ENCODE results near the gene GINS2.

GINS2 gene

DNA sequence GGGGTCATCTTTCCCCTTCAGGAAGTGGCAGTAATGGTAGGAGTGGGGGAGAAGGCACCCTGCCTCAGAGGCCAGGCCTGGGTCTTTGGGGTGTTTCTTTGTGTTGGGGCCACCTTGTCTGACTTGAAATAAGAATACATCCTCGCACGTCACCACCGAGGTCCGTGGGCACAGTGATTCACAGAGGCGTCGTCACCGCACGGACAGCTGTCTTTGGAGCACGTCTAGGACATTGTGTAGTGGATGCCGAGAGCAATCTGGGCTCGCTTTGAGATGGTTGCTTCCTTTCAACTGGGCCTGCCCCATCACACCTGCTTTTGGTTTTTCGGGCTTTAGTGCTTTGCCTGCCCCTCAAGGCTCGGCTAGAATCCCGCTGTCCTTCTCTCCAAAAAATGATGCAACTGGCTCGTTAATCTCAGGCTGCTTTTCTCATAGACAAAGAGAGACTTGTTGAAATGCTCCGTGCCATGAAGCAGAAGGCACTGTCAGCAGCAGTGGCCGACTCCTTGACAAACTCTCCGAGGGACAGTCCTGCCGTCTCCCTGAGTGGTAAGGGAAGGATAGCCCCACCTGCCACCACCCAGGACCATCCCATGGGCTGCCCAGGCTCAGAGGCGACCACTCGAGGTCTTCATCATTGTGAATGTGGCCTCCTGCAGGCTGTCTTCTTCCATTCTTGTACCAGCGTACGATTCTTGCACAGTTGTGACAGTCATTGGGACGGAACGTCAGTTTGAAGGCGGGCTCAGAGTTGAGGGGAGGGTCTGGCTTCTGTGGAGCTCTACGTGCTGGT lies 24.0 kb downstream of the GINS2 start:
- DNase-seq = no peak

DNA sequence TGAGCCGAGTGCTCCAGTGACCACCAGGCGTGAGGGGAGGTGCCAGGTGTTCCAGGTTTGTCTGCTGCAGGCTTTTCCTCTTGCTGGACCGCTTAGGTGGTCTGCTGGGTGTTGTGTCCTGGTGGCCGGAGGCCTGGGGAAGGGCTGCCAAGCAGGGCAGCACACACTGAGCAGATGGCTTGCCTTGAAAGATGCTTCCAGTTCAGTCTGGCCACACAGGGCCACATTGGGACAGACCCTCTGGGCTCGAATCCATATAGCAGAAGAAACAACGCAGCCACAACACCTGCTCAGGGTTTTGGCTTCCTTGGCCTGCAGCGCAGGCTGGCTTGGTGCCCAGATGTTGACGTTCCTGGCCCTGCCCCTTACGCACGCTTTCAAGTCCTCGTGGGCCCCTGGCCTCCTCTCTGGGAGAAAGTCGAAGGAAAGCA lies 24.8 kb downstream of the GINS2 start:
- no peak for DNase-seq

DNA sequence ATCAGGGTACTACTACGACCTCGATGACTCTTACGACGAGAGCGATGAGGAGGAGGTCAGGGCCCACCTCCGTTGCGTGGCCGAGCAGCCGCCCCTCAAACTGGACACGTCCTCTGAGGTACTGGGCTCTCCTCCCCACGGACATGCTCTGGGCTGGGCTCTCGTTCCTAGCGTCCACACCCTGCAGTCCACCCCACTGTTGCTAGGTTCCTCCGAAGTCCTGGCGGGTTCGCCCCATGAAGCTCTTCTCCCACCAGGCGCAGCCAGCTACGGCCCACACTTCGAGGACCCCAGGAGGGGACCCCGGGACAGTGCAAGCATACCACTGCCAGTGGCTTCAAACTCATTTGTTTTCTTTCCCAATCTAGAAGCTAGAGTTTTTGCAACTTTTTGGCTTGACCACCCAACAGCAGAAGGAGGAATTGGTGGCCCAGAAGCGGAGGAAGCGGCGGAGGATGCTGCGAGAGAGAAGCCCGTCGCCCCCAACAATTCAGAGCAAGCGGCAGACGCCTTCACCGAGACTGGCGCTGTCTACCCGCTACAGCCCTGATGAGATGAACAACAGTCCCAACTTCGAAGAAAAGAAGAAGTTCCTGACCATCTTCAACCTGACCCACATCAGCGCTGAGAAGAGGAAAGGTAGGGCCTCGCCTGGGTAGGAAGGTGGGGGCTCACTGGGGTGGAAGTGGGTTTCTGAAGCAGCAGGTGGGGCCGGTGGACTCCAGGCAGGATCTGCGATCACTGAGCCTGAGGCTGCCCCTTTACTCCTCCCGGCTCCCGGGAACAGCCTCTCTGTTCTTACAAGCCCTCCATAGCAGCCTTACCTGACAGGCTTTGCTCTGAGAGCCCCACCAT lies 25.6 kb downstream of the GINS2 start:
- no peak for DNase-seq

DNA sequence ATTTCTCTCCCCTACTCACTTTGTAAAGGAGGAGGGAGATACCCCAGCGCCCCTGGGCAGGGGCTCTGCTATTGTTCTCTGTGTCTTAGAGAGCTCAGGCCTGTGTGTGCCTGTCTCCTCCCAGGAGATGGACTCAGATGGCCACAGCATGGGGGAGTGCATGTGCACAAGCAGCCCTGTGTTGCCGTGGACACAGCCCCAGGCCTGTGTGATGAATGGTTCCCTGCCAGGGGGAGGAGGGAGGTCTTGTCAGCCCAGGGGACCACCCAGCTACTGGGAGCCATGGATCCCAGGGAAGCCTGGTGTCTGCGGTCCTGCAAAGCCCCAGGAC lies 26.3 kb downstream of the GINS2 start:
- no peak for DNase-seq

DNA sequence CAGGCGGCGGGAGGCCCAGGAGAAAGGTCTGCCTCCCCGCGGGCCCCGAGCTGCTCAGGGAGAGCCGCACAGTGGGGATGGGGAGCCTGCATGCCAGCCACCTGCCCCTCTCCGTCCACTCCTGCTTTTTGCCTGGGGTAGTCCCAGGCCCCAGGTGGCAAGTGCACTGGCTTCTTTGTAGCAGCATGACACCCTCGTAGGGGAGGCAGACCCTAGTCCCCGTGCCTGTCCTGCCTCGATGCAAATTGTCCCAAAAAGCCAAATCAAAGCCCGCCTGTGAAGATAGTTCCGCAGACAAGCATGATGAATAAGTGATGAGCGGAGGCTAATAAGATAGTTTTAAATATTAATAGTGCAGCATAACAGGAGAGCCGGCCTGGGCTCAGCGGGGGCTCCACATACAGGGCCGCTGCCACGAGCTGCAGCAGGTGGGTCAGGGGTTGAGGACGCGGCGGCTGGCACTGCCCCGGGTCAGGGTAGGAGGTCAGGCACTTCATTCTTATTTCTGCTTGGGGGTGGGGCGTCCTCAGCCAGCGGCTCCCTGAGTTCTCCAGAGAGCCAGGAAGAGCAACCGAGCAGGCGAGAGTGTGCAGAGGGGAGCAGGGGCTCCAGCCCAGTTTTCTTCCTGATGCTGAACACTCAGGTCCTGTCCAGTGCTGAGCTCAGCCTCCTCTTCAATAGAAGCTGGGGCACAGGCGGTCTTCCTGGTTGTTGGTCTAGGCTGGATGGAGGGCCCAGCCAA lies 26.8 kb downstream of the GINS2 start:
- no peak for DNase-seq

DNA sequence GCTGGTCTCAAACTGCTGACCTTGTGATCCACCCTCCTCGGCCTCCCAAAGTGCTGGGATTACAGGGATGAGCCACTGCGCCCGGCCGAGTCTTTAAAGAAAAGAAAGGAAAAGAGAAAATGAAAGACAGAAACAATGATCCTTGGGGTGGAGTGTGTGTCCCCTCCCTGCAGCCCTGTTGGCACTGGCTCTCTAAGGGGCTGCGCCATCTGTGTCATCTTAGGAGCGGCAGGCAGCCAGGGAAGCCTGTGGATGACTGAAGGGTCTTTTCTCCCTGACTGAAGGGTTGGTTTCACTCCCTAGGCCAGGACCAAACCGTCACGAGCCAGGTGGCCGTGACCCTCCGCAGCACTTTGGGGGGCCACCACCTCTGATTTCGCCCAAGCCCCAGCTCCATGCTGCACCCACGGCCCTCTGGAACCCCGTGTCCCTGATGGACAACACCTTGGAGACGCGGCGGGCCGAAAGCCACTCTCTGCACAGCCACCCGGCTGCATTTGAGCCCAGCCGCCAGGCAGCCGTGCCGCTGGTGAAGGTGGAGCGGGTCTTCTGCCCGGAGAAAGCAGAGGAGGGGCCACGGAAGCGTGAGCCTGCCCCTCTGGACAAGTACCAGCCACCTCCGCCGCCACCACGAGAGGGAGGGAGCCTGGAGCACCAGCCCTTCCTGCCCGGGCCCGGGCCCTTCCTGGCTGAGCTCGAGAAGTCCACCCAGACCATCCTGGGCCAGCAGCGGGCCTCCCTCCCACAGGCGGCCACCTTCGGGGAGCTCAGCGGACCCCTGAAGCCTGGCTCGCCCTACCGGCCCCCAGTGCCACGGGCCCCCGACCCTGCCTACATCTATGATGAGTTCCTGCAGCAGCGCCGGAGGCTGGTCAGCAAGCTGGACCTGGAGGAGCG lies 27.7 kb downstream of the GINS2 start:
- no peak for DNase-seq

DNA sequence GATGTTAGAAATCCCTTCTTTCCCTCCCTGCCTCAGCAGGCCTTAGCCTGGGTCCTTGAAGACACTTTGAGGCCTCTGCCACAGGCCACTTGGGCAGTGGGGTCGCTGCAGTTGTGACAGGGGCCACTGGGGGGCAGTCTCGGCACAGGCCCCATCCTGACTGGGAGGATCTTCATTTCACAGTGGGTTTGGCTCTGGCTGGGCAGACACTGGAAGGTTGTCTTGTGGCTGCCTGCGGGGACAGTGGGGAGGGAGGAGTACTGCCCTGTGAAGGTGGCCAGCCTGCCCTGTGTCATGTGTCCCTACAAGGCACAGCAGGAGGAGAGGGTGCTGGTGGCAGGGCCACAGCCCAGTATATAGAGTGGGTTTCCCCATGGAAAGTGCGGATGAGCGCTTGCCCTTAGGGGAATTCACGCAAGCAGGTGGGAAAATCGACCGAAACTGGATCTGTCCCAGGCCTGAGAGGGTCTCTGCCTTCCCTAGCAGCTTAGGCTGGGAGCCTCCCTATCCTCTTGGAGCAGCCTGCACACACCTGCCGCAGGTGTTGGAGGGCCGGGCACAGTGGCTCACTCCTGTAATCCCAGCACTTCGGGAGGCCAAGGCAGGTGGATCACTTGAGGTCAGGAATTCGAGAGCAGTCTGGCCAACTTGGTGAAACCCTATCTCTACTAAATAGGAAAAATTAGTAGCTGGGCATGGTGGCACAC lies 28.8 kb downstream of the GINS2 start:
- DNase-seq = peak in 1 of 2 experiments; percentile 36

GRCh38 chr16:85659336-85659735 lies 29.4 kb downstream of the GINS2 start:
- DNase-seq = no peak

DNA sequence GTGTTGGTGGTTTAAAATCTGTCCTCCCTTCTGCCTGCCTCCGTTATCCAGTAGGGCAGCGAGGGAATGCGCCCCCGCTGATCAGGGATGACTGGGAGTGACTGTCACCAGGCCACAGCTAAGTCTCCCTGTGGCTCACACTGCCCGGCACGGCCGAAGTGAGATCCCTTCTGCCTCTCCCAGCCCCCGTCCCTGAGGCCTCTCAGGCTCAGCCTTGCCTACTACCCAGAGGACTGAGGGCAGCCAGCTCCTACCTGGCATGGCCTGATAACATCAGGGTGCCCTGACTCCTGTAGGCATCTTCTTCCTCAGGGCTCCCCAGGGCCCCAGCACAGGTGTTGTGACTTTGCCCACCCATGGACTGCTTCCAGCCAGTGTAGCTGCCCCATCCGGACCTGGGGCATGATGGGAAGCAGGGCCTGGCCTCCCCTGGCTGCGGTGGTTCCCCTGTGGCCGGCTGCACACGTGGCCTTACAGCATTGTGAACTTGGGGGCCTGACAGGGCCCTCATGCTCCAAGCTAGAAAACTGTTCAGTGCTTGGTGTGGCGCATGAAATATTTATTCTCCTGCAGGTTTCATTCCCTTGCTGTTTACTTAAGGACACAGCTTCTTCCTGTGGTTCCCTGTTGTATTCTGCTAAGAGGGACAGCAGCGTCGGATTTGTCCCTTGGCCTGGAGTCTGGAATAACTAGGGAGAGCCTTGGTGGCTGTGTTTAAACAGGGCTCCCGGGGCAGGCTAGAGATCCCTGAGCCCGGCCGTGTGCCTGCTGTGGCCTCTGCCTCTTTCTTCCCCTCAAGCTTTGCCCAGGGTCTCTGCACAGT lies 30.0 kb downstream of the GINS2 start:
- no peak for DNase-seq

DNA sequence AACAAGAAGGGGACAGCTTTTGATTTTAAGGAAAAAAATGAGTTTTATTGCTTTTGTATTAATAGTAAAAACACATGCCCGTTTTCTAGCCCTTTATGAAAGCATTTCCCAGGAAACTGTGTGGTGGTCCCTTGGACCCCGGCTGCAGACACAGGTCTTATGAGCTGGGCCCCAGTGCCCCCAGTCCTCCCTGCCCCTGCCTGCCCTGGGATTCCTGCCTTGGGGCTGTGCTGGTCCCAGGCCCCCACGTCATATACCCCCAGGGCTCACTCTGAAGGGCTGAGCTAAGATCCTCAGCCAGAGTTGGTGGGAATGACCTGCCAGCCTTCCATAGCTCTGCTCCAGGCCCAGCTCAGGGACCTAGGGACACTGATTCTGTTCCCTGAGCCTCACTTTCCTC lies 30.8 kb downstream of the GINS2 start:
- DNase-seq = no peak

DNA sequence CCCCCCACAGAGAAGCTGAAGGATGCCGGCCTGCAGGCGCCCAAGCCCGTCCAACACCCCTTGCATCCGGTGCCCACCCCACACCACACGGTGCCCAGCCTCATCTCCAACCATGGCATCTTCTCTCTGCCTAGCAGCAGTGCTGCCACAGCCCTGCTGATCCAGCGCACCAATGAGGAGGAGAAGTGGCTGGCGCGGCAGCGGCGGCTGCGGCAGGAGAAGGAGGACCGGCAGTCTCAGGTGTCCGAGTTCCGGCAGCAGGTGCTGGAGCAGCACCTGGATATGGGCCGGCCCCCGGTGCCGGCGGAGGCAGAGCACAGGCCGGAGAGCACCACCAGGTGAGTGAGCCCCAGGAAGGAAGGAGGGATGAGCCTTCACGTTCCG lies 31.5 kb downstream of the GINS2 start:
- DNase-seq = no peak

- DNase-seq = no peak
Measured at GRCh38 chr16:85656351-85657266, 32.1 kb downstream of the GINS2 start.

- no peak for DNase-seq
Measured at GRCh38 chr16:85655216-85656129, 33.3 kb downstream of the GINS2 start.

GRCh38 chr16:85654251-85655095 lies 34.3 kb downstream of the GINS2 start:
- DNase-seq = no peak

- no peak for DNase-seq
Measured at GRCh38 chr16:85653290-85653891, 35.4 kb downstream of the GINS2 start.

DNA sequence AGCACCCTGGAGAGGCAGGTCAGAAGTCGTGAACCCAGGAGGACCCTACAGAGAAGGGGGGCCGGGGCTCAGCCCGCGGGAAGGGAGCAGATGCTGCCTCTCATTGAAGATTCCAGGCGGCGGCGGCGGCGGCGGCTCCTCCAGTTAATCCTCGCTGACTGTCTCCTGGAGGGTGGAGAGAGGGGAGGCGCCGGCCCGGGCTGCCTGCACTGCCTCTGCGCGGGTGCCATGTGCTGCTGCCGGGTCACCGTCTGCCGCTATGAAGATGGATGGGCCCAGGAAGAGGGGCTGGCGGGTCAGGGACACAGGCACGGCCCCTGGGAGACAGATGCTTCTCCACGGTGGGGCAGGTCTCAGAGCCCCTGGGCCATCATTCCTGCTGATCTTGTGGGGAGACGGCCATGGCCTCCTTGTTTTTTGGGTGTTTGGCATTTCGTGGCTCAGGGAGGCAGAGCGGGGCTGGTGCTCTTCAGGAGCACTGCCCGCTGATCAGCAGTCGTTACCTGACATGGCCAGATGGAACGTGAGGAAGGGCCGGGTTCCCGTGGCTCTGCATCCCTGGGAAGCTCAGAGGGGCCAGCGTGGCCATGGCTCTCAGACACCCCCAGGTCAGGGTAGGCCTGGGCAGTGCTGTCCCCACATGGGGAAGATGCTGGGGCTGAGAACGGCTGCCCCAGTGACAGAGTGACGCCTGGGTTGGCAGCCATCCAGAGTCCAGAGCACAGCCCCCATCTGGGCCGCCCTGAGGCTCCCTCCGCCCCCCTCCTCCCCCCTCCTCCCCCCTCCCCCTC lies 36.1 kb downstream of the GINS2 start:
- no peak for DNase-seq

Measured in SW 1271 (cell line).